Neuronal stem cell (in vitro differentiated cells): ENCODE data around the gene SLC2A5.
A peak's percentile ranks its signal among the peaks of the same experiment; 100 is the strongest.

Experiments
- DNase-seq: peaks from one replicate; pipeline ENCODE4 v3.0.0-alpha.2; 2013; ENCODE audit warnings: low spot score
- H2AFZ ChIP-seq: one replicate; pipeline ENCODE4 v1.6.1; 2013; ENCODE audit warnings: mild to moderate bottlenecking, low read length, inconsistent platforms
- H2AK5ac ChIP-seq: 2 replicates; pipeline ENCODE4 v1.6.1; 2013; ENCODE audit warnings: low read depth, mild to moderate bottlenecking, inconsistent platforms, low read length, moderate library complexity, mixed read lengths
- H2BK120ac ChIP-seq: 2 replicates; pipeline ENCODE4 v1.6.1; 2013; ENCODE audit warnings: low read depth, mild to moderate bottlenecking, inconsistent platforms, low read length, moderate library complexity, mixed read lengths
- H2BK12ac ChIP-seq: one replicate; pipeline ENCODE4 v1.6.1; 2013; ENCODE audit warnings: low read length, inconsistent platforms
- H2BK15ac ChIP-seq: 2 replicates; pipeline ENCODE4 v1.6.1; 2013; ENCODE audit warnings: mild to moderate bottlenecking, low read length, inconsistent platforms, mixed read lengths
- H2BK5ac ChIP-seq: one replicate; pipeline ENCODE4 v1.6.1; 2013; ENCODE audit warnings: inconsistent platforms, mild to moderate bottlenecking, low read length, moderate library complexity
- H3K14ac ChIP-seq: one replicate; pipeline ENCODE4 v1.6.1; 2013; ENCODE audit warnings: low read length, inconsistent platforms
- H3K18ac ChIP-seq: 2 replicates; pipeline ENCODE4 v1.6.1; 2013; ENCODE audit warnings: low read length, inconsistent platforms
- H3K23ac ChIP-seq: 2 replicates; pipeline ENCODE4 v1.6.1; 2013; ENCODE audit warnings: low read depth, mild to moderate bottlenecking, mixed read lengths, low read length, inconsistent platforms; ENCODE audit not compliant: poor library complexity
- H3K27ac ChIP-seq: replicated peaks from 3 replicates; pipeline ENCODE4 v1.5.1; 2013; ENCODE audit warnings: low read length, inconsistent platforms
- H3K27me3 ChIP-seq, 3 experiments: 2 replicates each; pipeline ENCODE4 v1.6.1; 2013; ENCODE audit warnings: low read length in 3 of 3, mild to moderate bottlenecking in 2 of 3, inconsistent platforms in 1 of 3, low read depth in 1 of 3, mixed read lengths in 1 of 3, moderate library complexity in 1 of 3; ENCODE audit not compliant: control insufficient read depth in 3 of 3, insufficient read depth in 3 of 3
- H3K36me3 ChIP-seq, 2 donors: replicated peaks in 1 of 2; 2 replicates each; pipeline ENCODE4 v1.6.1; 2013; ENCODE audit warnings: low read length in 2 of 2; ENCODE audit not compliant: control insufficient read depth in 2 of 2, insufficient read depth in 2 of 2
- H3K4ac ChIP-seq: 2 replicates; pipeline ENCODE4 v1.6.1; 2013; ENCODE audit warnings: inconsistent platforms, mild to moderate bottlenecking, low read length, moderate library complexity
- H3K4me1 ChIP-seq, 2 donors: 1 replicate in 1 of 2; 2 replicates in 1 of 2; pipeline ENCODE4 v1.6.1; 2013; ENCODE audit warnings: low read length in 2 of 2, low read depth in 1 of 2; ENCODE audit not compliant: control insufficient read depth in 2 of 2, insufficient read depth in 1 of 2
- H3K4me2 ChIP-seq: one replicate; pipeline ENCODE4 v1.6.1; 2013; ENCODE audit warnings: mild to moderate bottlenecking, low read length, inconsistent platforms; ENCODE audit not compliant: insufficient read depth, poor library complexity, severe bottlenecking
- H3K4me3 ChIP-seq, 2 donors: 2 replicates each; pipeline ENCODE4 v1.5.1; 2013; ENCODE audit warnings: low read length in 2 of 2, mild to moderate bottlenecking in 2 of 2, inconsistent platforms in 1 of 2, moderate library complexity in 1 of 2
- H3K79me1 ChIP-seq: one replicate; pipeline ENCODE4 v1.6.1; 2013; ENCODE audit warnings: low read depth, mild to moderate bottlenecking, inconsistent platforms, low read length, moderate library complexity
- H3K9ac ChIP-seq: one replicate; pipeline ENCODE4 v1.6.1; 2013; ENCODE audit warnings: mild to moderate bottlenecking, low read depth, low read length, inconsistent platforms; ENCODE audit not compliant: poor library complexity
- H3K9me3 ChIP-seq, 2 donors: replicated peaks in 1 of 2; 2 replicates each; pipeline versions ENCODE3 to v1.6.1; 2013; ENCODE audit warnings: low read length in 2 of 2, mild to moderate bottlenecking in 2 of 2, inconsistent platforms in 1 of 2, low read depth in 1 of 2, mixed read lengths in 1 of 2, moderate library complexity in 1 of 2; ENCODE audit not compliant: control insufficient read depth in 2 of 2, insufficient read depth in 1 of 2
- H4K8ac ChIP-seq: one replicate; pipeline ENCODE4 v1.6.1; 2013; ENCODE audit warnings: low read depth, mild to moderate bottlenecking, inconsistent platforms, low read length, moderate library complexity
- H4K91ac ChIP-seq: one replicate; pipeline ENCODE4 v1.6.1; 2013; ENCODE audit warnings: low read length, low read depth, mild to moderate bottlenecking, inconsistent platforms; ENCODE audit not compliant: poor library complexity
- WGBS, 2 donors: extraction: QIAGEN DNeasy Blood & Tissue Kit; methylation state at CpG; one replicate each; pipeline ENCODE4 v1.1.7; 2013; ENCODE audit warnings: missing lambda C conversion rate in 2 of 2, mixed read lengths in 1 of 2; ENCODE audit not compliant: insufficient read length in 2 of 2, insufficient replicate concordance in 1 of 2; ENCODE audit errors: extremely low coverage in 2 of 2; 5-methylcytosine and 5-hydroxymethylcytosine counted together

The SLC2A5 gene

DNA sequence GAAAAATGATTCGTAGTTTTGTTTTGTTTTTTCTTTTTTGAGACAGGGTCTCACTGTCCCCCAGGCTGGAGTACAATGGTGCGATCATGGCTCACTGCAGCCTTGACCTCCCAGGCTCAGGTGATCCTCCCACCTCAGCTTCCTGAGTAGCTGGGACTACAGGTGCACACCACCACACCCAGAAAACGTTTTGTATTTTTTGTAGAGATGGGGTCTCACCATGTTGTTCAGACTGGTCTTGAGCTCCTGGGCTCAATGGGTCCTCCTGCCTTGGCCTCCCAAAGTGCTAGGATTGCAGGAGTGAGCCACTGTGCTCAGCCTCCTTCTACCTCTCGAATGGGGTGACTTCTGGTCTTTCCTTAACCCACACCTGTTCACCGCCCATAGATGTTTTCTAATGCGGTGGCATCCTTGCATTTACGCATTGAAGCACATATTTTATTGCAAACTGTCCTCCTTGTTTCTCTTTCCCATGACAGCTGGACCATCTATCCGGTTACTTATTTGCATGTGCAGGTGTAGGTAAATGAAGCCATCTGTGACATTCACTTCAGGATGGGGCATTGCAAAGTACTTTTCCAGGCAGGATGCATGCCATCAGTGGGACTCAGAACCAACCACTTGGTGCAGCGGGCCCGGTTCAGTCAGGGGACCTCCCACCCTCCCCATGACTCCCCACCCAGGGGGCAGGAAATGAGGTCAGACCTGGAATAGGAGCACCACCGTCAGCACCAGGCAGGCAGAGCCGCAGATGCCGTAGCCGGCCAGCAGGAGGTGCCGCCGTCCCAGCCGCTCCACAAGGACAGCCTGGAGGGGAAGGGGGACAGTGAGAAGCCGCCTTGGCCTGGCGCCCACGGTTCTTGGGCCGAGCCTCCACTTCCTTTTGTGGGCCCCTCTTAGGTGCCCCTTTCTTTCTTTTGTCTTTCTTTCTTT lies 59.7 kb downstream of the SLC2A5 start:
- DNase-seq, result no peak
- Histone ChIP-seq H3K4ac (no peak overlapping the region), H3K9me3 (no peaks in the 10 kb centered on the region), H3K18ac (no peak overlapping the region), H3K27me3 (peaks cover 0 to 11% (median 0%) of the 10 kb centered on the region in 3 experiments), H3K36me3 (no peaks in the 10 kb centered on the region), H2AFZ (no peak overlapping the region), H2BK5ac (no peak overlapping the region), H3K9ac (no peak overlapping the region), H4K91ac (peak overlapping the region; percentile 72), H3K4me1 (peaks cover 0 to 3% of the 10 kb centered on the region in 2 donors), H2BK15ac (no peak overlapping the region), H2AK5ac (peak overlapping the region; percentile 18), H3K14ac (no peak overlapping the region), H2BK120ac (no peak overlapping the region), H3K79me1 (peaks cover 2% of the 10 kb centered on the region), H3K4me3 (no peak overlapping the region), H4K8ac (no peak overlapping the region), H3K23ac (peak overlapping the region; percentile 55), H3K27ac (no peak overlapping the region), H3K4me2 (no peak overlapping the region), H2BK12ac (no peak overlapping the region)
- no CpG with 5 or more reads among the region's 21 CpGs for WGBS, 2 donors

DNA sequence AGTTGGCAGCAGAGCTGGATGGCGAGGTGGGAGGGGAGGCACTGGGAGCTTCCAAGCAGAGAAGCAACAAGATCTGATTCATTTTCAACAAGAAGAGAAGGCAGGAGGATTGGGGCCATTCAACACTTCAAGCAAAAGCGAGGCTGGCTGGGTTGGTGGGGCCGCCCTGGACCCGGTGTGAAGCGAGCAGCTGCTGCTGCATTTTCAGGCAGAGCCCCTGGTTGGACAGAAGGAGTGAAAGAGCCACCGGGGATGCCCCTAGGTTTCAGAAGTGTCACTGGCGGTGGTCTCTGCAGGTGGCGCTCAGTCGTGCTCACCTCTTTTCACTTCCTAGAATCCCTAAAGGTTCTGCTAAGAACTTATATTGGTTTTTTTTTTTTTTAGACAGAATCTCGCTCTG lies 61.2 kb downstream of the SLC2A5 start:
- Histone ChIP-seq H3K4ac (no peak overlapping the region), H3K4me2 (no peak overlapping the region), H2BK120ac (no peak overlapping the region), H3K18ac (no peak overlapping the region), H3K4me1 (peaks cover 0 to 5% of the 10 kb centered on the region in 2 donors), H4K91ac (no peak overlapping the region), H3K14ac (no peak overlapping the region), H3K4me3 (no peak overlapping the region), H4K8ac (no peak overlapping the region), H2BK12ac (no peak overlapping the region), H2BK15ac (peak overlapping the region; percentile 9), H3K9me3 (no peaks in the 10 kb centered on the region), H2BK5ac (no peak overlapping the region), H3K9ac (no peak overlapping the region), H3K27ac (no peak overlapping the region), H2AFZ (no peak overlapping the region), H3K27me3 (peaks cover 0 to 9% (median 0%) of the 10 kb centered on the region in 3 experiments), H2AK5ac (no peak overlapping the region), H3K23ac (no peak overlapping the region), H3K79me1 (peaks cover 2% of the 10 kb centered on the region), H3K36me3 (no peaks in the 10 kb centered on the region)
- no CpG with 5 or more reads among the region's 10 CpGs for WGBS, 2 donors
- DNase-seq, result no peak

DNA sequence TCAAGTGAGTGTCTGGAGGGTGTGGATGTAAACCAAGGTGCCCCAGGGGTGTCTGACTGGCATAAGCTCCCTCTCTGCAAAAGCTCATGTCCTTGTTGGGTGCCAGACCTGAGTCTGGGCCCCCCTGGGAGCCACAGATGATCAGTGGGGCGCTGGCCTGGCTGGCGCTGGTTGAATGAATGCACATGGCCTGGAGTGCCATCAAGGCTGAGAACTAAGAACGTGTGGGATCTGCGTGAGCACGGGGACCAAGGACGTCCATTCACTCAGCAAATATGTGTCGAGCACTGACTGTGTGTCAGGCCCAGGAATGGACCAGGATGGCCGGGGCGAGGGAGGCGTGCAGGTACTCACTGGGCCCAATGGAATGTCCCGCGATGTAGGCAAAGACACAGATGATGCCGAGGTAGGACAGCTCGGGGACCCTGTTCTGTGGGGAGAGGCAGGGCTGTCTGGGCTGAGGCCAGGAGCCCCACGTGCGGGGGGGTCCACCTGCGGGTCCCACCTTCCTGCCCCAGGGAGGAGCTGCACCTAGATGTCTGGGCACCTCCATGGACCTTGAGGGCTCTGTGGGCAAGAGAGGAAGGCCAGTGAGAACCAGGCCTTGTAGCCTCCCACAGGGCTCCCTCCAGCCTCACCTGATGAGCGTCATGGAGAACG lies 62.3 kb downstream of the SLC2A5 start:
- Histone ChIP-seq H3K4ac (no peak overlapping the region), H2AFZ (no peak overlapping the region), H2BK15ac (peak overlapping the region; percentile 83), H2BK120ac (no peak overlapping the region), H3K18ac (peak overlapping the region; percentile 65), H3K9me3 (no peaks in the 10 kb centered on the region), H3K9ac (no peak overlapping the region), H3K27me3 (peaks cover 0 to 10% (median 0%) of the 10 kb centered on the region in 3 experiments), H2BK5ac (no peak overlapping the region), H4K8ac (peak overlapping the region; percentile 43), H3K36me3 (no peaks in the 10 kb centered on the region), H3K79me1 (peaks cover 2% of the 10 kb centered on the region), H4K91ac (no peak overlapping the region), H3K4me3 (no peak overlapping the region), H3K14ac (no peak overlapping the region), H3K4me2 (no peak overlapping the region), H3K27ac (no peak overlapping the region), H2BK12ac (peak overlapping the region; percentile 30), H3K4me1 (peaks cover 0 to 7% of the 10 kb centered on the region in 2 donors), H3K23ac (no peak overlapping the region), H2AK5ac (peak overlapping the region; percentile 68)
- no CpG with 5 or more reads among the region's 19 CpGs for WGBS, 2 donors
- no peak for DNase-seq

DNA sequence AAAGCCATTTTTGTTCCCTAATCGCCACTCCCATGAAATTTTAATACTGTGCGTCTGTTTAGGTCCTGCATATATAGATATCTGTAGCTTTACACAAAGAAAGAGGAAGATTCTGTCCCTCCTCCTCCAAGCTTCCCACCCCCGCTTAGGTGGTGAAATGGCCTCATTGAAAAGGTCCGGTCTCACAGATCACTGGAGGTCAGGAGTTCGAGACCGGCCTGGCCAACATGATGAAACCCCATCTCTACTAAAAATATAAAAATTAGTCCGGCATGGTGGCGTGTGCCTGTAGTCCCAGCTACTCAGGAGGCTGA lies 64.1 kb downstream of the SLC2A5 start:
- H2AK5ac ChIP-seq, result no peak overlapping the region
- no peak overlapping the region for H3K4ac ChIP-seq
- no peak overlapping the region for H2AFZ ChIP-seq
- no peak overlapping the region for H2BK15ac ChIP-seq
- no peak overlapping the region for H2BK5ac ChIP-seq
- H3K9me3 ChIP-seq, result no peaks in the 10 kb centered on the region
- H3K27me3 ChIP-seq, result peaks cover 0 to 10% (median 0%) of the 10 kb centered on the region in 3 experiments
- H3K4me2 ChIP-seq, result no peak overlapping the region
- H3K27ac ChIP-seq, result no peak overlapping the region
- no peak for DNase-seq
- peaks cover 0 to 8% of the 10 kb centered on the region in 2 donors for H3K4me1 ChIP-seq
- H3K9ac ChIP-seq, result no peak overlapping the region
- H4K91ac ChIP-seq, result no peak overlapping the region
- H3K18ac ChIP-seq, result no peak overlapping the region
- H3K4me3 ChIP-seq, result no peak overlapping the region
- H3K23ac ChIP-seq, result no peak overlapping the region
- no peak overlapping the region for H3K14ac ChIP-seq
- no peak overlapping the region for H4K8ac ChIP-seq
- no peaks in the 10 kb centered on the region for H3K79me1 ChIP-seq
- no CpG with 5 or more reads among the region's 8 CpGs for WGBS, 2 donors
- no peak overlapping the region for H2BK12ac ChIP-seq
- H2BK120ac ChIP-seq, result no peak overlapping the region
- no peaks in the 10 kb centered on the region for H3K36me3 ChIP-seq
